NB4 (cell line): Measurements from ENCODE around the gene MTMR2.

ENCODE experiments used
- POLR2A ChIP-seq: IDR thresholded peaks from 2 replicates; pipeline ENCODE4 v1.6.1; 2011; ENCODE audit warnings: mild to moderate bottlenecking; ENCODE audit not compliant: insufficient read length; ENCODE audit errors: extremely low read depth
- TF ChIP-seq, protein P1 (sequence below): IDR thresholded peaks from one replicate; pipeline ENCODE4 v1.5.1; 2012; ENCODE audit warnings: low read depth, low read length

DNA sequence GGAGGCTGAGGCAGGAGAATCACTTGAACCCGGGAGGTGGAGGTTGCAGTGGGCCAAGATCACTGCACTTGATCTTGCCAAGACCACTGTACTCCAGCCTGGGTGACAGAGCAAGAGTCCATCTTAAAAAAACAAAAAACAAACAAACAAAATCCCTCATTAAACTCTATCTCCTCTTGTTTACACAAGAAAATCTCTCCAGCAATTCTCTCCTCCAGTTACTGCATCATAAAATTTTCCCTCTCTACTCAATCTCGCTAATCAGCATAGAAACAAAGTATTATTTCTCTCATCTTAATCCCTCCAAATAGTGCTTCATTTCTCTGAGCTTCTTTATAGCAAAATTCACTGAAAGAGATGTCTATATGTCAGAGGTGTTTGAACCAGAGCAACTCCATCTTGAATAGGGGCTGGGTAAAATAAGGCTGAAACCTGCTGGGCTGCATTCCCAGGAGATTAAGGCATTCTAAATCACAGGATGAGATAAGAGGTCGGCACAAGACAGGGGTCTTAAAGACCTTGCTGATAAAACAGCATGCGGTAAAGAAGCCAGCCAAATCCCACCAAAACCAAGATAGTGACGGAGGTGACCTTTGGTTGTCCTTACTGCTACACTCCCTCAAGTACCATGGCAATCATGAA is 19.8 kb downstream of the MTMR2 start:
- TF ChIP-seq, protein P1, sequence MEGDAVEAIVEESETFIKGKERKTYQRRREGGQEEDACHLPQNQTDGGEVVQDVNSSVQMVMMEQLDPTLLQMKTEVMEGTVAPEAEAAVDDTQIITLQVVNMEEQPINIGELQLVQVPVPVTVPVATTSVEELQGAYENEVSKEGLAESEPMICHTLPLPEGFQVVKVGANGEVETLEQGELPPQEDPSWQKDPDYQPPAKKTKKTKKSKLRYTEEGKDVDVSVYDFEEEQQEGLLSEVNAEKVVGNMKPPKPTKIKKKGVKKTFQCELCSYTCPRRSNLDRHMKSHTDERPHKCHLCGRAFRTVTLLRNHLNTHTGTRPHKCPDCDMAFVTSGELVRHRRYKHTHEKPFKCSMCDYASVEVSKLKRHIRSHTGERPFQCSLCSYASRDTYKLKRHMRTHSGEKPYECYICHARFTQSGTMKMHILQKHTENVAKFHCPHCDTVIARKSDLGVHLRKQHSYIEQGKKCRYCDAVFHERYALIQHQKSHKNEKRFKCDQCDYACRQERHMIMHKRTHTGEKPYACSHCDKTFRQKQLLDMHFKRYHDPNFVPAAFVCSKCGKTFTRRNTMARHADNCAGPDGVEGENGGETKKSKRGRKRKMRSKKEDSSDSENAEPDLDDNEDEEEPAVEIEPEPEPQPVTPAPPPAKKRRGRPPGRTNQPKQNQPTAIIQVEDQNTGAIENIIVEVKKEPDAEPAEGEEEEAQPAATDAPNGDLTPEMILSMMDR: no peak
- no peak for TF ChIP-seq POLR2A
